GM12878 (cell line): ENCODE results near the gene N4BP3.

Source experiments
- CTCF ChIP-seq, 3 experiments: IDR thresholded peaks in 2 of 3; conservative IDR thresholded peaks in 1 of 3; 2 replicates each; pipeline ENCODE4 v1.5.1; 2011; ENCODE audit warnings: low read depth in 3 of 3, low read length in 3 of 3, mild to moderate bottlenecking in 3 of 3, control low read depth in 2 of 3, moderate library complexity in 2 of 3, inconsistent platforms in 1 of 3, mixed read lengths in 1 of 3; ENCODE audit not compliant: control insufficient read depth in 2 of 3, insufficient read depth in 1 of 3; ENCODE audit errors: extremely low read depth in 1 of 3
- KDM1A ChIP-seq: fragments of 200-600 bp; sonication (generic); IDR thresholded peaks from 2 replicates; pipeline ENCODE4 v1.6.1; 2016; ENCODE audit warnings: borderline replicate concordance
- LARP7 ChIP-seq: fragments of 450-650 bp; IDR thresholded peaks from 2 replicates; pipeline ENCODE4 v1.6.1; 2017; ENCODE audit warnings: mild to moderate bottlenecking
- MYC ChIP-seq: IDR thresholded peaks from 2 replicates; pipeline ENCODE4 v1.6.1; 2011; ENCODE audit warnings: mild to moderate bottlenecking, low read length, moderate library complexity, inconsistent platforms; ENCODE audit not compliant: insufficient read depth, insufficient replicate concordance, insufficient read length, severe bottlenecking
- POLR2A ChIP-seq: IDR thresholded peaks from 2 replicates; pipeline ENCODE4 v1.6.1; 2011; ENCODE audit warnings: low read depth, mild to moderate bottlenecking, low read length
- POLR2AphosphoS5 ChIP-seq: IDR thresholded peaks from 2 replicates; pipeline ENCODE4 v1.6.1; 2011; ENCODE audit warnings: mild to moderate bottlenecking, low read length, inconsistent platforms
- RAD51 ChIP-seq: fragments of 450-650 bp; IDR thresholded peaks from 2 replicates; pipeline ENCODE4 v1.6.1; 2016; ENCODE audit warnings: moderate library complexity, mild to moderate bottlenecking, inconsistent platforms
- ZNF217 ChIP-seq: fragments of 450-650 bp; IDR thresholded peaks from 2 replicates; pipeline ENCODE4 v1.6.1; 2017; ENCODE audit warnings: antibody characterized with exemption, mild to moderate bottlenecking
- TF ChIP-seq, protein P1 (sequence below): IDR thresholded peaks from 2 replicates; pipeline ENCODE4 v1.6.1; 2011; ENCODE audit warnings: low read depth, mild to moderate bottlenecking, low read length, moderate library complexity, borderline replicate concordance; ENCODE audit errors: extremely low read depth
- TF ChIP-seq, protein P2 (sequence below): IDR thresholded peaks from 2 replicates; pipeline ENCODE4 v1.6.1; 2011; ENCODE audit warnings: low read depth, low read length, improper control_type of control experiment, borderline replicate concordance

- TF ChIP-seq CTCF (IDR thresholded peaks at IDR 0.05 in 2 of 3, conservative IDR thresholded peaks at IDR 0.05 in 1 of 3; ENCODE audit: control insufficient read depth in 2 of 3, extremely low read depth in 1 of 3, insufficient read depth in 1 of 3, low read depth in 3 of 3, low read length in 3 of 3) (no peak), POLR2A (no peak), LARP7 (no peak), ZNF217 (no peak), MYC (no peak), KDM1A (no peak), RAD51 (no peak), POLR2AphosphoS5 (no peak)
- TF ChIP-seq, protein P1, sequence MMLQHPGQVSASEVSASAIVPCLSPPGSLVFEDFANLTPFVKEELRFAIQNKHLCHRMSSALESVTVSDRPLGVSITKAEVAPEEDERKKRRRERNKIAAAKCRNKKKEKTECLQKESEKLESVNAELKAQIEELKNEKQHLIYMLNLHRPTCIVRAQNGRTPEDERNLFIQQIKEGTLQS, result no peak
- TF ChIP-seq, protein P2, sequence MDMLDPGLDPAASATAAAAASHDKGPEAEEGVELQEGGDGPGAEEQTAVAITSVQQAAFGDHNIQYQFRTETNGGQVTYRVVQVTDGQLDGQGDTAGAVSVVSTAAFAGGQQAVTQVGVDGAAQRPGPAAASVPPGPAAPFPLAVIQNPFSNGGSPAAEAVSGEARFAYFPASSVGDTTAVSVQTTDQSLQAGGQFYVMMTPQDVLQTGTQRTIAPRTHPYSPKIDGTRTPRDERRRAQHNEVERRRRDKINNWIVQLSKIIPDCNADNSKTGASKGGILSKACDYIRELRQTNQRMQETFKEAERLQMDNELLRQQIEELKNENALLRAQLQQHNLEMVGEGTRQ, result no peak
Observed at GRCh38 chr5:178160176-178160575, 46.8 kb downstream of the N4BP3 start.
